GM19467 (cell line): ENCODE data around the gene IFNGR2.
A peak's percentile ranks its signal among the peaks of the same experiment; 100 is the strongest.
"Not testable (repeated sequence)": the region's sequence is repeated elsewhere in the genome, so short reads cannot be mapped to it uniquely, and the experiment has no call there.

Experiments
- ATAC-seq: cut with Tn5 transposase; IDR thresholded peaks from one replicate; pipeline ENCODE4 v1.9.1; 2021; ENCODE audit warnings: mild to moderate bottlenecking, moderate library complexity; ENCODE audit not compliant: unreplicated experiment

Gene IFNGR2

GRCh38 chr21:33403128-33403785 is at the start of gene IFNGR2:
IFNGR2 (plus strand) TSS chr21:33403413; CDS start chr21:33403544, 131 bp downstream.
- ATAC-seq: no peak

GRCh38 chr21:33355355-33355754 is 47.9 kb upstream of the IFNGR2 start:
- ATAC-seq: no peak

GRCh38 chr21:33355996-33356395 is 47.2 kb upstream of the IFNGR2 start:
- ATAC-seq: no peak

GRCh38 chr21:33357177-33357576 is 46.0 kb upstream of the IFNGR2 start:
- no peak for ATAC-seq

GRCh38 chr21:33359446-33359845 is 43.8 kb upstream of the IFNGR2 start:
- ATAC-seq: no peak

- ATAC-seq: no peak
These were observed 42.9 kb upstream of the IFNGR2 start for GRCh38 chr21:33360281-33360680.

- peak; percentile 78 for ATAC-seq
These were observed 42.2 kb upstream of the IFNGR2 start for GRCh38 chr21:33360881-33361602.

GRCh38 chr21:33362044-33362555 is 41.1 kb upstream of the IFNGR2 start:
- ATAC-seq: no peak

GRCh38 chr21:33363911-33364609 is 39.2 kb upstream of the IFNGR2 start:
- not testable (repeated sequence) for ATAC-seq

- ATAC-seq: no peak
These were observed 38.4 kb upstream of the IFNGR2 start for GRCh38 chr21:33364830-33365229.

GRCh38 chr21:33367309-33367973 is 35.8 kb upstream of the IFNGR2 start:
- no peak for ATAC-seq

- no peak for ATAC-seq
These were observed 35.1 kb upstream of the IFNGR2 start for GRCh38 chr21:33368124-33368523.

- ATAC-seq: no peak
These were observed 34.6 kb upstream of the IFNGR2 start for GRCh38 chr21:33368576-33368975.

- no peak for ATAC-seq
These were observed 33.6 kb upstream of the IFNGR2 start for GRCh38 chr21:33369586-33369985.

GRCh38 chr21:33370305-33370704 is 32.9 kb upstream of the IFNGR2 start:
- no peak for ATAC-seq

GRCh38 chr21:33371366-33371765 is 31.8 kb upstream of the IFNGR2 start:
- no peak for ATAC-seq

- ATAC-seq: no peak
These were observed 30.6 kb upstream of the IFNGR2 start for GRCh38 chr21:33372582-33372981.

GRCh38 chr21:33373451-33373850 is 29.8 kb upstream of the IFNGR2 start:
- ATAC-seq: no peak

- no peak for ATAC-seq
These were observed 29.1 kb upstream of the IFNGR2 start for GRCh38 chr21:33374080-33374449.

- ATAC-seq: no peak
These were observed 28.6 kb upstream of the IFNGR2 start for GRCh38 chr21:33374450-33375096.
